Measurements from ENCODE around the gene GPR37L1.

GPR37L1 gene

GRCh38 chr1:202078241-202078640 lies 44.5 kb upstream of the GPR37L1 start:
- H3K4me1 ChIP-seq, result no peaks in the 10 kb centered on the region
- no peaks in the 10 kb centered on the region for H3K27me3 ChIP-seq
- H3K9me3 ChIP-seq, result no peaks in the 10 kb centered on the region
- H3K36me3 ChIP-seq, result no peaks in the 10 kb centered on the region
- no peak overlapping the region for H3K27ac ChIP-seq
- H3K4me3 ChIP-seq, result no peak overlapping the region
- TF ChIP-seq CTCF (IDR thresholded peaks at IDR 0.05), result no peak
- no peak for DNase-seq
- intact Hi-C loops (cut with DNase I; ENCODE audit: low total_unique reads), result no loop called here

- Histone ChIP-seq H3K4me3 (no peak overlapping the region), H3K9me3 (no peaks in the 10 kb centered on the region), H3K4me1 (peaks cover 0 to 21% (median 1%) of the 10 kb centered on the region in 4 donors), H3K36me3 (no peaks in the 10 kb centered on the region), H3K27ac (no peak overlapping the region), H3K27me3 (no peaks in the 10 kb centered on the region)
- DNase-seq, result no peak
- TF ChIP-seq CTCF (IDR thresholded peaks at IDR 0.05), result no peak
- intact Hi-C loops (cut with DNase I; ENCODE audit: low total_unique reads), result no loop called here
Measured at GRCh38 chr1:202081992-202082391, 40.7 kb upstream of the GPR37L1 start.

GRCh38 chr1:202084791-202085681 lies 37.7 kb upstream of the GPR37L1 start:
- H3K27me3 ChIP-seq, result no peaks in the 10 kb centered on the region
- no peak overlapping the region for H3K27ac ChIP-seq
- no peak for DNase-seq
- H3K36me3 ChIP-seq, result no peaks in the 10 kb centered on the region
- no peak for TF ChIP-seq CTCF (IDR thresholded peaks at IDR 0.05)
- no peak overlapping the region for H3K4me3 ChIP-seq
- H3K9me3 ChIP-seq, result no peaks in the 10 kb centered on the region
- intact Hi-C loops (cut with DNase I; ENCODE audit: low total_unique reads), result no loop called here
- H3K4me1 ChIP-seq, result peaks cover 0 to 34% (median 2%) of the 10 kb centered on the region in 4 donors

DNA sequence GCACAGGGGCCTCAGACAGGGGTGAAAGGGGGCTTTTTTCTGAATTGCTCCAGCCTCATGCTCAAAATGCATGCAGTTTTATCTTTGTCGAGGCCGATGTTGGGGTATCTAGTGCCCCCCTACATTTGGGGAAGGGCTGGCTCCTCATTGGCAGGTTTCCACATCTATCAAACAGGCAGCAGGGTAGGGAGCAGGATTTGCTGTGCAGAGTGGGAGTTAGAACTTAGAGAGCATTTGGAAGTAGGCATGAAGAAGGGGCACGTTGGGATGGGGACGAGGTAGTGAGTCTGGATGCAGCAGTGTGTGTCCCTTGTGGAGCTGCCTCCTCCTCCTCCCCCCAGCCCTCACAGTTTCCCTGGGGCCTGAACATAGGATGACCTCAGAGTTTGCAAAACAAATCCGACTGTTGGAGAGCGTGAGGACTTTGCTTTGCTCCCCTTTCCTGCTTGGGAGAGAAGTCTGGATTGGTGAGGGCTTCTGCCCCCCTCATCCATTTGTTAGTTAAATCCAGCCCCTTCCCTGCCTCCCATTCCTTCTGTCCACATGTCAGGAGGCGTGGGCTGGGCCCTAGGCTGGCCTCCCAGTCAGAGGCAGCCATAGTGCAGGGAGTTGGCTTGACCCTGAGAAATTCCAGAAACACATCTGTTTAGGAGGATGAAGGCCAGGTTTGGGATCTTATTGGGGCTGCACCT lies 36.9 kb upstream of the GPR37L1 start:
- no peaks in the 10 kb centered on the region for H3K36me3 ChIP-seq
- TF ChIP-seq CTCF (IDR thresholded peaks at IDR 0.05), result no peak
- no peak overlapping the region for H3K4me3 ChIP-seq
- H3K9me3 ChIP-seq, result no peaks in the 10 kb centered on the region
- H3K27ac ChIP-seq, result no peak overlapping the region
- peak in 1 of 2 donors; percentile 25 for DNase-seq
- intact Hi-C loops (cut with DNase I; ENCODE audit: low total_unique reads), result no loop called here
- peaks cover 0 to 34% (median 2%) of the 10 kb centered on the region in 4 donors for H3K4me1 ChIP-seq
- H3K27me3 ChIP-seq, result no peaks in the 10 kb centered on the region

DNA sequence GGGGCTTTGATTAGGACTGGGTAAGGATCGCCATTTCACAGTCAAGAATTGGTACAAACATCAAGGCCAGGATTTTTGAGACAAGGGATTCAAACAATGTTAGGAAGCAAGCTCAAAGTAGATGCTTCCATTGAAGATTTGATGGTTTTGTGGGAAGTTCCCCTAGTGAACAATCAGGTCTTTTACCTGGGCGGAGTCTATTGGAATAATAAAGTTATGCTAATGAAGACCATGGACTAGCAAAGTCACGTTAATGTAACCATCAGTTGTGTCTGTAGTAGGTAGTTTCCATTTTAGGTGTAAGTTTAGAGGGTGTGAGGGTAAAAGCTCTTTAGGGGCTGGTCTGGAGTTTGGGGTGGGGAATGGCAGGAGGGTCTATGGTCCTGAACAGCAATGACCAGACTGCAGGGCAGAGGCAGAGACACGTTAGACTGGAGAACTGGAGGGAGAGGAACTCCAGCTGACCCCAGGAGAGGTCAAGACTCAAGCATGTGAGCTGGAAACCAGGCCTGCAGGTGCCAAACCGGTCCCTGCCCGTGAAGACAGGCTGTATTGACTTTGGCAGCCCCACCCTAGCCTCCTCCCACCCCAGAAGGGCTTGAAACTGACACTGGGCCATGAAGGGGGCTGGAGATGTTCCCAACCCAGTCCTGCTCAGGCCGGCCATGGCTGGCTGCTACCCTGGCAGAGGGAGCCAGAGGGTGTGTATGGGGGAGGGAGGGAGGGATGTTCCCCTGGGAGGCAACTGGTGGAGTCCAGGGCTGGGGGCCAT lies 36.0 kb upstream of the GPR37L1 start:
- H3K4me3 ChIP-seq, result no peak overlapping the region
- no peak for TF ChIP-seq CTCF (IDR thresholded peaks at IDR 0.05)
- intact Hi-C loops (cut with DNase I; ENCODE audit: low total_unique reads), result no loop called here
- H3K4me1 ChIP-seq, result peaks cover 0 to 34% (median 2%) of the 10 kb centered on the region in 4 donors
- H3K9me3 ChIP-seq, result no peaks in the 10 kb centered on the region
- no peak overlapping the region for H3K27ac ChIP-seq
- DNase-seq, result no peak
- no peaks in the 10 kb centered on the region for H3K27me3 ChIP-seq
- H3K36me3 ChIP-seq, result no peaks in the 10 kb centered on the region
